ENCODE data around the gene IKZF4. TPM values are rescaled to one million over a fixed set of nuclear protein-coding genes. Genes with fewer than 3 reads are reported as not detected.

Gene IKZF4
- total RNA-seq, 1 donor, result 2.5 TPM

GRCh38 chr12:56084958-56085543 is 64.2 kb downstream of the IKZF4 start:
- no peaks in the 10 kb centered on the region for H3K36me3 ChIP-seq (ENCODE audit: insufficient read depth, low read length)
- H2AFZ ChIP-seq (ENCODE audit: low read length), result no peak overlapping the region
- H3K4me3 ChIP-seq (ENCODE audit: insufficient read depth, low read length), result no peak overlapping the region
- no peak overlapping the region for H3K27ac ChIP-seq (ENCODE audit: low read depth, low read length)
- H3K4me2 ChIP-seq (ENCODE audit: insufficient read depth, low read length), result no peak overlapping the region
- TF ChIP-seq CTCF (IDR thresholded peaks at IDR 0.05; ENCODE audit: extremely low read depth, low read depth, low read length), result peak; percentile 52
- H3K9me3 ChIP-seq (ENCODE audit: low read depth, low read length), result no peaks in the 10 kb centered on the region
- DNase-seq (ENCODE audit: insufficient read length, low spot score, missing footprints), result peak; percentile 50
- peaks cover 3% of the 10 kb centered on the region for H3K4me1 ChIP-seq (ENCODE audit: insufficient read depth, low read length)
- peaks cover 25% of the 10 kb centered on the region for H3K27me3 ChIP-seq (ENCODE audit: insufficient read depth, low read length)
- no peaks in the 10 kb centered on the region for H4K20me1 ChIP-seq (ENCODE audit: insufficient read depth, low read length)
- no peaks in the 10 kb centered on the region for H3K79me2 ChIP-seq (ENCODE audit: insufficient read depth, low read length)

GRCh38 chr12:56086096-56086495 is 65.3 kb downstream of the IKZF4 start:
- no peaks in the 10 kb centered on the region for H3K79me2 ChIP-seq (ENCODE audit: insufficient read depth, low read length)
- no peak overlapping the region for H2AFZ ChIP-seq (ENCODE audit: low read length)
- no peaks in the 10 kb centered on the region for H3K9me3 ChIP-seq (ENCODE audit: low read depth, low read length)
- H3K27ac ChIP-seq (ENCODE audit: low read depth, low read length), result no peak overlapping the region
- no peaks in the 10 kb centered on the region for H4K20me1 ChIP-seq (ENCODE audit: insufficient read depth, low read length)
- no peaks in the 10 kb centered on the region for H3K36me3 ChIP-seq (ENCODE audit: insufficient read depth, low read length)
- H3K27me3 ChIP-seq (ENCODE audit: insufficient read depth, low read length), result peaks cover 17% of the 10 kb centered on the region
- no peak overlapping the region for H3K4me3 ChIP-seq (ENCODE audit: insufficient read depth, low read length)
- no peaks in the 10 kb centered on the region for H3K4me1 ChIP-seq (ENCODE audit: insufficient read depth, low read length)
- no peak for TF ChIP-seq CTCF (IDR thresholded peaks at IDR 0.05; ENCODE audit: extremely low read depth, low read depth, low read length)
- no peak overlapping the region for H3K4me2 ChIP-seq (ENCODE audit: insufficient read depth, low read length)
- DNase-seq (ENCODE audit: insufficient read length, low spot score, missing footprints), result no peak

GRCh38 chr12:56086608-56087007 is 65.8 kb downstream of the IKZF4 start:
- Histone ChIP-seq H3K4me1 (ENCODE audit: insufficient read depth, low read length) (no peaks in the 10 kb centered on the region), H4K20me1 (ENCODE audit: insufficient read depth, low read length) (no peaks in the 10 kb centered on the region), H3K36me3 (ENCODE audit: insufficient read depth, low read length) (no peaks in the 10 kb centered on the region), H3K4me3 (ENCODE audit: insufficient read depth, low read length) (no peak overlapping the region), H3K79me2 (ENCODE audit: insufficient read depth, low read length) (no peaks in the 10 kb centered on the region), H3K4me2 (ENCODE audit: insufficient read depth, low read length) (no peak overlapping the region), H3K9me3 (ENCODE audit: low read depth, low read length) (no peaks in the 10 kb centered on the region), H2AFZ (ENCODE audit: low read length) (no peak overlapping the region), H3K27me3 (ENCODE audit: insufficient read depth, low read length) (peaks cover 11% of the 10 kb centered on the region), H3K27ac (ENCODE audit: low read depth, low read length) (no peak overlapping the region)
- DNase-seq (ENCODE audit: insufficient read length, low spot score, missing footprints), result no peak
- no peak for TF ChIP-seq CTCF (IDR thresholded peaks at IDR 0.05; ENCODE audit: extremely low read depth, low read depth, low read length)

GRCh38 chr12:56087220-56087619 is 66.4 kb downstream of the IKZF4 start:
- H3K27me3 ChIP-seq (ENCODE audit: insufficient read depth, low read length), result peaks cover 11% of the 10 kb centered on the region
- no peaks in the 10 kb centered on the region for H3K79me2 ChIP-seq (ENCODE audit: insufficient read depth, low read length)
- no peak overlapping the region for H3K4me2 ChIP-seq (ENCODE audit: insufficient read depth, low read length)
- no peaks in the 10 kb centered on the region for H3K36me3 ChIP-seq (ENCODE audit: insufficient read depth, low read length)
- no peaks in the 10 kb centered on the region for H3K9me3 ChIP-seq (ENCODE audit: low read depth, low read length)
- DNase-seq (ENCODE audit: insufficient read length, low spot score, missing footprints), result peak; percentile 65
- H3K27ac ChIP-seq (ENCODE audit: low read depth, low read length), result no peak overlapping the region
- H2AFZ ChIP-seq (ENCODE audit: low read length), result no peak overlapping the region
- H3K4me3 ChIP-seq (ENCODE audit: insufficient read depth, low read length), result no peak overlapping the region
- TF ChIP-seq CTCF (IDR thresholded peaks at IDR 0.05; ENCODE audit: extremely low read depth, low read depth, low read length), result no peak
- H3K4me1 ChIP-seq (ENCODE audit: insufficient read depth, low read length), result no peaks in the 10 kb centered on the region
- H4K20me1 ChIP-seq (ENCODE audit: insufficient read depth, low read length), result no peaks in the 10 kb centered on the region

Other genes starting within 250 kb of the IKZF4 start
- 53.6 and 56.6 TPM in 2 replicates for gene SARNP, start 203.3 kb upstream of the IKZF4 start, total RNA-seq
- gene ORMDL2, start 203.0 kb upstream of the IKZF4 start, total RNA-seq, result 9.4 and 10.1 TPM in 2 replicates
- gene DNAJC14, start 191.5 kb upstream of the IKZF4 start, total RNA-seq, result 40.1 and 41.6 TPM in 2 replicates
- gene MMP19, start 178.1 kb upstream of the IKZF4 start, total RNA-seq, result 13.0 and 14.7 TPM in 2 replicates
- gene PYM1, start 93.1 kb upstream of the IKZF4 start, total RNA-seq, result 25.0 and 31.5 TPM in 2 replicates
- 32.6 and 36.5 TPM in 2 replicates for gene DGKA, start 89.9 kb upstream of the IKZF4 start, total RNA-seq
- 0.59 and 0.72 TPM in 2 replicates for gene PMEL, start 55.0 kb upstream of the IKZF4 start, total RNA-seq
- gene CDK2, start 54.2 kb upstream of the IKZF4 start, total RNA-seq, result 13.0 and 13.4 TPM in 2 replicates
- 82.9 and 87.5 TPM in 2 replicates for gene RAB5B, start 47.0 kb upstream of the IKZF4 start, total RNA-seq
- 12.3 and 13.0 TPM in 2 replicates for gene SUOX, start 23.8 kb upstream of the IKZF4 start, total RNA-seq
- gene RPS26, start 20.9 kb downstream of the IKZF4 start, total RNA-seq, result 162 and 459 TPM in 2 replicates
- gene ERBB3, start 59.1 kb downstream of the IKZF4 start, total RNA-seq, result 1.1 and 2.4 TPM in 2 replicates
- gene PA2G4, start 83.5 kb downstream of the IKZF4 start, total RNA-seq, result 99.0 and 115 TPM in 2 replicates
- 1,930 and 2,844 TPM in 2 replicates for gene RPL41, start 95.6 kb downstream of the IKZF4 start, total RNA-seq
- 9.0 and 10.6 TPM in 2 replicates for gene ZC3H10, start 97.2 kb downstream of the IKZF4 start, total RNA-seq
- gene ESYT1, start 107.2 kb downstream of the IKZF4 start, total RNA-seq, result 239 and 304 TPM in 2 replicates
- gene MYL6B, start 131.5 kb downstream of the IKZF4 start, total RNA-seq, result 49.8 and 53.9 TPM in 2 replicates
- 848 and 873 TPM in 2 replicates for gene MYL6, start 137.3 kb downstream of the IKZF4 start, total RNA-seq
- gene SMARCC2, start 168.4 kb downstream of the IKZF4 start, total RNA-seq, result 65.9 and 70.4 TPM in 2 replicates
- gene RNF41, start 200.9 kb downstream of the IKZF4 start, total RNA-seq, result 155 and 159 TPM in 2 replicates
- gene NABP2, start 203.3 kb downstream of the IKZF4 start, total RNA-seq, result 26.8 and 27.4 TPM in 2 replicates
- gene SLC39A5, start 209.0 kb downstream of the IKZF4 start, total RNA-seq, result not detected in 2 replicates
- 17.7 and 18.8 TPM in 2 replicates for gene ANKRD52, start 237.3 kb downstream of the IKZF4 start, total RNA-seq
- 10.1 and 14.4 TPM in 2 replicates for gene COQ10A, start 245.9 kb downstream of the IKZF4 start, total RNA-seq

All from osteoblast (primary cell).